ENCODE results near the gene ZNF277.

GRCh38 chr7:112297681-112298080 lies 91.2 kb downstream of the ZNF277 start:
- TF ChIP-seq CTCF (IDR thresholded peaks at IDR 0.05): no peak
- no peak for TF ChIP-seq POLR2A (IDR thresholded peaks at IDR 0.05)
